TTC549 (cell line): Measurements from ENCODE around the gene SCN7A.

Source experiments
- FAIRE-seq: peaks from 2 replicates; lab custom pipeline; 2012; peaks lifted over from hg19 to GRCh38; lab: Jason Lieb, UNC

Gene SCN7A

DNA sequence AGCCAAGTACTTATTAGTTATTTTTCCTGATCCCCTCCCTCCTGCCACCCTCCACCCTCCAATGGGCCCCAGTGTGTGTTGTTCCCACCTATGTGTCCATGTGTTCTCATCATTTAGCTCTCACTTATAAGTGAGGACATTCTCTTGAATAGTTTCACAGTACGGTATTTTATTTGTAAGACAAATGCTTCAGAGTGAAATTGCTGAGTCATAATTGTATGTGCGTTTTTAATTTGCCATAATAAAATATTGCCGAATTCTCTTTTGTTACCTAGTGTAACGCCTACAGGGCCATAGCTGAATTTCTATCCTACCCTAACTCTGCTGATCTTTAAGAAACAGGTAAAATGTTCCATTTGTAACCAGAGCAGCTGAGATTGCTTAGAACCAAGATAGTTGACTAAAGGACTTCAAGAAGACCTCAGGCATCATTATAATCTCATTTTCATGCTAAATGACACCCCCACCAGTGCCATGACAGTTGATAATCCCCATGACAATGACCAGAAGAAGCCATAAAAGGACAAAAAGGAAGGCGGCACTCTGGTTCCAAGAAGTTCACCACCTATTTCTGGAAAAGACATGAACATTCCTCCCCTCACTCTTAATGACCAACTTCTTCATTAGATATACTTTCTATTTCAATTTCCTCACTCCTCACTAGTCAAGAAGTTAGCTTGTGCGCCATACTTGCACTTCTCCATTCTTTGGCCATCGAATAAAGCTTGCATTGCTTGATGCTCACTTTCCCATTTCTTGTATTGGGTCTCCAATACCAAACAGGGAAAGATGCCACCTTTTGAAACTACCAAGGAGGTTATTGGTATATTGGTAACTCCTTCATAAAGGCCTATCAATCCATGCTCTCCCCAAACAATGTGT lies 136.7 kb downstream of the SCN7A start:
- FAIRE-seq, result no peak
